SK-N-SH treated with all-trans-retinoic acid at 6 μM for 48 hours (cell line): ENCODE results near the gene WHRN.

ENCODE experiments used
- BACH2 ChIP-seq: fragments of 250-450 bp; sonication (Bioruptor Pico); IDR thresholded peaks from 2 replicates; pipeline ENCODE4 v1.9.0; 2021; ENCODE audit warnings: mild to moderate bottlenecking, borderline replicate concordance
- ZNF70 ChIP-seq: fragments of 450-650 bp; formaldehyde crosslinking; IDR thresholded peaks from 2 replicates; pipeline ENCODE4 v1.5.0; 2020; ENCODE audit warnings: mild to moderate bottlenecking, moderate library complexity

- TF ChIP-seq BACH2 (CRISPR knock-in tag) (no peak), ZNF70 (CRISPR knock-in tag) (no peak)
Measured at GRCh38 chr9:114425126-114425525, 80.1 kb downstream of the WHRN start.
